Middle frontal gyrus (tissue), 1 donor: ENCODE results near the gene UGT1A4.

Experiments
- DNase-seq: peaks from one replicate; pipeline ENCODE4 v3.0.0-alpha.2; 2015; ENCODE audit warnings: low spot score; ENCODE audit errors: extremely low spot score

The UGT1A4 gene

DNA sequence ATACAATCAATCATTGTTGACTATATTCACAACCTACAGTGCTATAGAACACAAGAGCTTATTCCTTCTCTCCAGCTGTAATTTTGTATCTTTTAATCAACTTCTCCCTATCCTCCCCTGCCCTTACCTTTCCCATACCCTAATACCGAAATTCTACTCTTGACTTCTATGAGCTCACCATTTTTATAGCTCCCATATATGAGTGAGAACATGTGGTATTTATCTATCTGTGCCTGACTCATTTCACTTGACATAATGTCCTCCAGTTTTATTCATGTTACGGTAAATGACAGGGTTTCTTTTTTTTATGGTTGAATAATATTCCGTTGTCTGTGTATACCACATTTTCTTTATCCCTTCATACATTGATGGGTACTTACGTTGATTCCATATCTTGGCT, 62.2 kb downstream of the UGT1A4 start:
- no peak for DNase-seq

DNA sequence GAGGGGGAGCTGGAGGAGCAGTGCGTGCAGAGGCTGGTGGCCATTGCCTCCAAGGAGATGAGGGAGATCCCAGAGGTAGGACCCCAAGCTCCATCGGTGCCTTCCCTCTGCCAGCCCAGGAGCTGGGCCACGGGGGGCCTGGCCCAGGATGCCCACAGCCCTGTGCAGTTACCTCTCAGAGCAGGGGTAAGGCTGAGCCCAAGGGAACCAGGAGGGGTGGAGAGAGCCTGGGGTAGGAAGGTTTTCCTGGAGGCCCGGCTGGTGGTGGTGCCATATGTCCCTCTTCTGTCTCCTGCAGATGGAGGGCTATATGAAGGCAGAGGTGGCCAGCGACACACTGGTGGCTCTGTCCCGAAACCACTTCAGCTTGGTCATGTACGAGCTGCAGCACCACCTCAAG, 71.0 kb downstream of the UGT1A4 start:
- no peak for DNase-seq

DNA sequence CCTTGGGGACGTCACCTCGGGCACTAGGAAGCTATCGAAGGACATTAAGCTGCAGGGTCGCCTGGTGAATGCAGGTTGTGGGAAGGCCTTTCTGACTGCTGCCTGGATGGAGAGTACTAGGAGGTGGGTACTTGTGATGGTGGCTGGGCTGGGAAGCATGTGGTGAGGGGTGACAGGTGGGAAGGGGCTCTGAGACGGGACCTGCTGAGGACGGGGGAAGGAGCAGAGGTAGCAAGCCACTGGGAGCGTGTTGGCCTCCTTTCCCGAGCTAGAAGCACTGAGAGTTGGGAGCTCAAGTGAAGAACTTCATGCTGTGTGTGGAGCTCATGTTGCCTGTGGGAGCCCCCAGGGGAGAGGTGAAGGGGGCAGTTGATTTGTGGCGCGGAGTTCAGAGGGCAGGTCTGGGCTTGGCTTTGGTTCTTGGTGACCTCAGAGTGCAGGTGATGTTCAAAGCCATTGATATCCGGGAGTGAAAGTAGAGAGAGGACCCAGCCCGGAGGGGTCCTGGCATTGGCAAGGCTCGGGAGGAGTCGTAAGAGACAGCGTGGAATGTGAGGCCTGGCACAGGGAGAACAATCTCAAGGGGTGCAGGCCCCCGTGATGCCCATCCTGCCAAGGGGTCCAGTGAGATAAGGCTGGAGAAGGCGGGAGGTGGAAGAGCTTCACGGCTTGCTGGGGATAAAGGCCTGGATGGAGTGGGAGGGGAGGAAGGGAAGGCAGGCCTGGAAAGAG, 72.8 kb downstream of the UGT1A4 start:
- no peak for DNase-seq

DNA sequence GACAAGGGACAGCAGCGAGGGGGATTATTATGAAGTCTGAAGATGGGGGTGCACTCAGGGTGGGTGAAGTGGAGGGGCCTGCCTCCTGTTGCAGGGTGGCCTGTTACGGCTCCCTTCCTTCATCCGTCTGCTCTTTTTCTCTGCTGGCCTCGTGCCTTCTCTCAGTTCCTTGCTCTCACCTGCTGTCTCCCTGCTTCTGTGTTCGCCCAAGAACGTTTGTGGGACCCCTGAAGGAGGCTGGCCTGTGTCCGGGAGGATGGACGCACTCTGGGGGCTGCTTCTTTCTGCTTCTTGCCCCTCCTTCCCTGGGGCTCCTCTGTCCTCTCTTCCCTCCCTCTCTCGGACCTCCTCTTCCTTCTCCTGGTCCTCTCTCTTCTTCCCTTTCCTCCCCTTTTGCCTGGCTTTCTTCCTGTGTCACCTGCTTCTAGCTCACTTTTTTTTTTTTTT, 73.4 kb downstream of the UGT1A4 start:
- no peak for DNase-seq

DNA sequence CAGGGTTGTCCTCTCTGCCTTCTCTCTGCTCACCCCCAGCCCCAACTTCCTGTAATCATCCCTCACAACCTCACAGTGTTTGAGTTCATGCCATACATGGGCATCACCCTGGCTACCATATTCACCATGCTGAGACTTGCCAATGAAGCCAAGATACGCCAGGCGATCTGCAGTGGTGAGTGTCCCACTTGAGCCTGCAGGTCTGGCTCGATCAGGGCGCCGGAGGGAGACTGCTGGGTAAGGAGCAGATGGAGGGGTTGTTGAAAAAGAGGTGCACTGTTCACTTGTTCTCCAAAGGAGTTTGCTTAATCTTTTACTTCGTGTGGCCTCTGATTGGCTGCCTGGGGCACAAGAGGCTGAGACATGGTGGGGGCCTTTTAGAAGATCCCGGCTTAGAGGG, 74.2 kb downstream of the UGT1A4 start:
- no peak for DNase-seq

DNA sequence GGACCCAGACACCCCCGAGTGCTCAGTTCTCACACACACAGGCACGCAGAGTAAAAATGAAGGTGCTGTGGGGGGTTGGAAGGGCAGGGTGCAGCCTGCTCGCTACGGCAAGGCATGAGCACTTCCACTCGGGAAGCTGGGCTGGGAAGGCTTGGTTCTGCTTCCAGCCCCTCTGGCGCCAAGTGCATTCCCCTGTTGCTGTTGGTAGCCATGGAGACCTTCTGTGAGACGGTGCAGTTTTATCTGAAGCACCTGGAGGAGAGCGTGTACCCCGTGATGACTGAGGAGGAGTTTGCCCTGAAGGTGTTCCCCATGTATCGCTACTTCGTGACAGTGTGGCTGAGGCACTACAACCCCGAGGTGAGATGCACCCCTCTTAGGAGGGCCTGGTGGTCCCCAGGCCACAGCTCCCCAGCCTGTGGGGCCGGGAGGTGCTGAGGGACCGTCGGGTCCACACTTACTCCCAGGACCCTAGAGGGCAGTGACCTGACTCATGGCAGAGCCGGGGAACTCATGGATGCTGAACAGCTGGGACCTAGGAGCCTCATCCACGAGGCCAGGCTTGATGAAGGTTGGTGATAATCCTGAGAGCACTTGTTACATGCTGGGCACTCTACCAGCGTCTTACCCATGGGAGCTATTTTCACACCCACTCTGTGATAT, 75.1 kb downstream of the UGT1A4 start:
- DNase-seq: no peak

DNA sequence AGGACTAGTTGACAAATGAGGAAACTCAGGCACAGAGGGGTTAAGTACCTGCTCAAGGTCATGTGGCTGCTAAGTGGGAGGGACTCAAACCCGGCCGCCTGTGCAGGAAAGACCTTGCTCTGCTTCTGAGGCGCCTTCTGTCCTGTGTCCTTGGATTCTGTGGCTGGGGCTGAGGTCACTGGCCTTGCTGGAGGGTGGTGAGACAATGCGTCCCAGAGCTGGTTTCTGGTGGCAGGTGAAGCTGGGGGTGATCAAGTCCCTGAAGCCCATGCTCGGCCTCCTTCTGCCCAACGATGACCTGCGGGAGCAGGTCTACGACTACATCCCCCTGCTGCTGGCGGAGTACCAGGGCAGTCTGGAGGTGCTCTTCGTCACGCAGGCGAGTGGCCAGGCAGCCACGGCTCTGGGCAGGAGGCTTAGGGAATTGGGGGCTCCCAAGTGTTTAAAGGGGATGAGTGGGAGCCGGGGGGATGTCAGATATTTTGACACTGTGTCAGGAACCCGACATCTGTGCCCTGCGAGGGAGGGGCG, 75.7 kb downstream of the UGT1A4 start:
- no peak for DNase-seq

DNA sequence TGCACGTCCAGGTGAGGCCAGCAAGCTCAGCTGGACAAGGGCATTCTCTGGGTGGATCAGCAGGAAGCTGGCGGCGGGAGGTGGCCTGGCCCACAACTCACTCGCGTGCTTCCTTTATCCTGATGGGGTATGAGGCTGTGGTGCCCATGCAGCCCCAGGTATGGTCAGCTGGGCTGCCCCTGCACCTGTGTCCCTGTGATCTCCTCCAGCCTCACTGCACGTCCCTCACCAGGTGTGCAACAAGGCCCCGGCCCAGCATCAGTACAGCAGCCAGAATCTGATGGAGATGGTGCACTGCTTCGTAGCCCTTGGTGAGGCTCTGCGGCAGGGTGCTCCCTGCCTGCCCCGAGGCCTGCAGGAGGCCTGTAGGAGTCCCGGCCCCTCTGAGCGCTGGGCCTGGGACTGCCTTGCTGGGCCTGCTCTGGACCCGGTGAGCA, 77.2 kb downstream of the UGT1A4 start:
- DNase-seq: no peak

DNA sequence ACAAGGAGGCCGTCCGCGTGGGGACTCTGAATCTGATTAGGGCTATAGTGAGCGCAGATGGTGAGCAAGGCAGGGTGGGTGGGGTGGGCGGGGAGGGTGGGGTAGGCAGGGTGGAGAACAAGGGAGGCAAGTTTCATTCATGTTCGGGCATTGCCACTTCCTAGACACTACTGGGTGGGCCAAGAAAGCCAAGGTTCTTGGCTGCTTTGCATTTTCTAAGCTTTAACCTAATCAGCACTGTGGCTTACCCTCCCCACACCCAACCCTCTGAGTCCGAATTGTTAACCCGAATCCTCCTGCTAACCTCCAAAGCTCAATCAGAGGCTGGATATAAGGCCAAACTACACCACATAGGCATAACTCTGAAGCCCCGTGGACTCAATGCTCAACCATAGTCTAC, 77.7 kb downstream of the UGT1A4 start:
- DNase-seq: no peak

DNA sequence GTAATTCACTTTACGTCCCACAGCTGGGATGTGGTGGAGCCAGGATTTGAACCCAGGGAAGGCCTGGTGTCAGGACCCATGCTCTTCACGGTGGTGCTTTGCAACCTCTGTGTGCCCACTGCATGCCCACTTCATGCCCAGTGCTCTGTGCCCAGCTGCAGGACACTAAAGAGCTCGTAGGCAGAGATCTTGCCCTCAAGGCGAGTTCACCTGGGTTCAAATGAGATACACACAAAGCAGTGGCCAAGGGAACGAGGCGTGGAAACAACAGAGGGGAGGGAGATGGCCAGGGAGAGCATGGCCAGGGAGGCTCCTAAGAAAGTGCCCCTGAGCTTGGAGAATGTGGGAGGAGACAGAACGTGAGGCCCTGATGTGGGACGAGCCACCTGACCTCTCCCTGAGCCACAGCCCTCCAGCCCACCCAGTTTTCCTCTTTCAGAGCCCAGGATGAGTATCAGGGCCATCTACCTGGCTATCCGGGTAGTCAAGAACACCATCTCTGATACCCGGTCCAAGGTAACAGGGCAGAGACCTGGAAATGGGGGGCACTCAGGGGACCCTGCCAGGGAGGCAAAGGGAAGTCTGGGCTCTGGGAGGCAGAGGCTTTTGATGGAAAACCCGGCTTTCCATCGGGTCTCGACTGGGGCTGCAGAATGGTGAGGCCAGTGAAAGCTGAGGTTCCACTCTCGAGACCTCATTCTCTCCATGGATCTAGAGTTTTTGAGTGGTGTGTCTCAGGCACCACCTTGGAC, 80.0 kb downstream of the UGT1A4 start:
- no peak for DNase-seq

DNA sequence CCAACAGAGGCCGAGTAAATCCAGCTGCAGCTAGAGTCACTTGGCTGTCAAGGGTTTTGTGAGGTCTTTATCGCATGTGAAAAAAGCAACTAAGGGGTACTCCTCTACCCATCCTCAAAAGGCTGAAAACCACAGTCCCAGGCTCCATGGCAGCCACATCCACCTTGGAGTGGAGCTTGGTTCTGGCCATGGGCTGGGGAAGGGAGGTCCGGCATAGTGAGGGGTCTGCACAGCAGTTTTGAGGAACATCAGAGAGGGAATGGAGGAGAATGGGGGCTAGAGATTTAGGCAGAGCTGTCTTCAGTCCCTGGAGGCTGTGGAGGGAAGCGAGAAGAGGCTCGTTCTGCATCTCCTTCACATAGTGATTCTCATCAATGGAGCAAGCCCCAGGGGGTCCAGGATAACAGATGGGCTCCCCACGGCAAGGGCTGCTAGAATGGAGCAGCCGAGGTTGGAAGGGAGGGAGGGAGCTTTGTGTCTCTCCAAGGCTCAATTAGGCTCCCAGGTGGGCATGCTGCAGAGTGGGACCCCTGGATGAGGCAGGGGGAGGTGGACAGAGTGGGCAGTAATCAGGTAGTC, 80.6 kb downstream of the UGT1A4 start:
- no peak for DNase-seq

DNA sequence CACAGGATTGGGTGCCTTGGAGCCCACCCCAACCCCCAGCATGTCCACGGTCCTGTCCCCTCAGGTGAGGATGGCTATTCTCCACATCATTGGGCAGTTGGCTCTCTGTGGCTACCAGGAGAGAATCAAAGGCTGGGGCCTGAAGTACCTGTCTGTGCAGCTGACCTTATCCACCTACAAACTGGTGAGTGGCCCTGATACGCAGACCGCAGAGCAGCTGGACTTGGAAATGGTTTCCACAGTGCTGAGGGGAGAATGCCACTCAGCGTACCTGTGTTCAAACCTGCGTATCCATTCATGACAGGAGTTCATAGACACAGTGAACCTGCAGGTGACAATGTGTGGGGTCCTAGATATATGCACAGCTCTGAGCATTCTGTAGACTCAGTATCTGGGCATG, 81.2 kb downstream of the UGT1A4 start:
- DNase-seq: no peak

DNA sequence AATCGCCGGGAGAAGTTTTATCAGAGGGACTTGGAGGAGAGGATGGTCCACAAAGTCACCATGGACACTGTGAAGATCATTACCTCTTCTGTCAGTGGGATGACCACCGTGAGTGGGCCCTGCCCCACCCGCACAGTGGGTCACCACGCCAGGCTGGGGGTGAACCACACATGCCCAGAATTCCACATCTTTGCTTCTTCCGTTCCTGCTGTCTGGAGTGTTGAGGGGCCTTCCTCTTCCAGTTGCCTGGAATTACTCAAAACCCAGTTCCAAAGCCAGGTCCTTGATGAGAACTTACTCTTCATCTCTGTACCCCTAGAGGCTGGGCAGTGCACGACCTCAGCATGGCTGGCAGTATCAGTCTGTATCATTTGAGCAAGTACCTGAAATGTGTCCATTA, 81.7 kb downstream of the UGT1A4 start:
- no peak for DNase-seq

DNA sequence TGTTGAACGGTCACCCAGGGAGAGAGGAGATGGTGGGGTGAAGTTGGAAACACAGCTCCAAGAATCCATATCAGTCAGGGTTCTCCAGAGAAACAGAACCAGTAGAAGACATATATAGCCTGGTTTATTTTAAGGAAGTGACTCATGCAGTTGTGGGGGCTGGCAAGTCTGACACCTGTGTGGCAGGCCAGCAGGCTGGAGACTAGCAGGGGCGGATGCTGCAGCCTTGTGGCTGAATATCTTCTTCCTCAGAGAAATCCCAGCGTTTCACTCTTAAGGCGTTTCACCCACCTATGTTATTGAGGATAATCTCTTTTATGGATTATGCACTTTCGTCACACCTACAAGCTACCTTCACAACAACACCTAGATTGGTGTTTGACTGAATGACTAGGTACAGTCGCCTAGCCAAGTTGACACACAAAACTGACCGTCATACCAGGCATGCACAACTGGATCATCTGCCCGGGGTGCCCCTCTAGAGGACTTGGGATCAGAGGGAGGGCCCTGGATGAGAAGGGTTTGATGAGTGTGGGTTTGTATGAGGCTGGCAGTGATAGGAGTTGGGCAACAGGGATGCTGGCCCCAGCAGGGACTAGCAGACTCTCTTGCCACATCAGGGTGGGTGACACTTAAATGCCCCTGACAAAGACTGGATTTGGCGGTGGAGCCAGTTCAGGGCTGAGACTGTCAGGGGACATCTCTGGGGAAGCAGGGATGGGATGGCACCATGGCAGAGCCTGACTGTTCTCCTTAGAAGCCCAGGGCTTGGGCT, 83.0 kb downstream of the UGT1A4 start:
- DNase-seq: peak; percentile 20

DNA sequence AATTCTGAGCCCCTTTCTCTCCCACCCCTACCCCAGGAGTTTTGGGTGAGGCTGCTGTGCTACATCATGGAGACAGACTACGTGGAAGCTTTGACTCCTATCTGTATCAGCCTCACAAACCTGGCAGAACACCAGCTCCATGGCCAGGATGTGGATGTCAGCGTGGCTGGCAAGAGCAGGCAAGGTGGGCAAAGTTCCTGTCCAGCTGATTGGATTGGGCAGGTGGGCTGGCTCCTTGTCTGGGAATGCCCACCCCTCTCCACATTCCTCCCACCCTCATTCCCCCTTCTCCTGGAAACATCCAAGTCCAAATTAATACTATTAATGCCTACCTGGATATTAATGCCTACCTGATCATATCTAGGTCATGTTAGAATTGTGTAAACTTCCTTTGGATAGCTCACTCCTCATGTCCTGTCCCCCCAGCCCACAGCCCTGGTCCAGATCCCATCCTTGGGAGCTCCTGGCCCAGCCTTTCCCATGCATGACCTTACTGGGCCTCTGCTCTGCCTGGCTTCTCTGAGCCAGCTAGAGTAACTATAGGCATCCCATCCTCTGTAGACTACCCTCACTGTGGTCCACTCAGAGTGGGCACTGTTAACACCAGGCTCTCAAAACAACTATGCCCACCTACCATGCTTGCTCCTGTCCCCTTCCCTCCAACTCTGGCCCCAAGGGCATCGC, 83.7 kb downstream of the UGT1A4 start:
- no peak for DNase-seq

DNA sequence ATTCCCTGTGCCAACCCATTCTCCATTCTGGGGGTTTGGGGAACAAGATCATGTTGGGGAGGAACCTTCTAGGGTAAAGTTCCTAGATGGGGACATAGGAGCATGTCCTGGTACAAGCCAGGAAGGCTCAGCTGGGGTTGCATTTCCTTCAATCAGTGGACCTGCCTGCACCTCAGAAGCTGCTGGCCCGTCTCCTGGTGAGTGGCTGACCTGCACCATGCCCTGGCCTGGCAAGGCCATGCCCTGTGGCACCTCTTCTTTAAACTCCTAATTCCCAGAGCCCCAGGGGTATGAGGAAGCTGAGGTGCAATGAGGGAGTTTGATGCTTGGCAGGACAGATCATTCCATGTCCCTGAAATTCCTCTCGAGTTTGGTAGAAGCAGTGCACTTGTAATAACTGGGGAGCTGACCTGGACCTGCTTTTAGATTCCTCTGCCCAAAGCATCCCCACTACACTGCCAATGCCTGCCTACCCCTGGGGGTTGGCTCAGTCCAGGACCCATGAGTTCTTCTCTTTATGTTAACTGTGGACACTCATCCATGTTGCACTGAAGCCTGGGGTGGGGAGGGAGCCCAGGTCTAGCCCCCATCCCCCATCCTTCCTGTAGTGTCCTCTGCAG, 84.9 kb downstream of the UGT1A4 start:
- DNase-seq: no peak

DNA sequence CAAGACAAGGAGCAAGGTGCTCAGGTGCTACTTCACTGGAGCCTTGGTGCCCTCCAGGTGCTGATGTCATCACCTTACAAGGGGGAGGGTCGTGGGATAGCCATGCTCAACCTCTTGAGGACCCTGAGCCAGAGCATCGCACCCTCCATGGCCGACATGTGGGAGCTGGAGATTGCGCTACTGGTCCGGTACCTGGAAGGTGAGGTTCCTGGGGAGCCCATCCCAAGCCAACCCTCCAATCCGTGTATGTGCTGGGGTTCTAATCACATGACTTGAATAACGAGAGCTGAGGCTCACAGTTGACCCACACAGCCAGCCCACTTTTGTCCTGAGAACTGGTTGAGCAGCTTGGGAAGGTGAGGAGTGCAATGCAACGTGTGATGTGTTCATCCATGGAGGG, 85.5 kb downstream of the UGT1A4 start:
- no peak for DNase-seq

DNA sequence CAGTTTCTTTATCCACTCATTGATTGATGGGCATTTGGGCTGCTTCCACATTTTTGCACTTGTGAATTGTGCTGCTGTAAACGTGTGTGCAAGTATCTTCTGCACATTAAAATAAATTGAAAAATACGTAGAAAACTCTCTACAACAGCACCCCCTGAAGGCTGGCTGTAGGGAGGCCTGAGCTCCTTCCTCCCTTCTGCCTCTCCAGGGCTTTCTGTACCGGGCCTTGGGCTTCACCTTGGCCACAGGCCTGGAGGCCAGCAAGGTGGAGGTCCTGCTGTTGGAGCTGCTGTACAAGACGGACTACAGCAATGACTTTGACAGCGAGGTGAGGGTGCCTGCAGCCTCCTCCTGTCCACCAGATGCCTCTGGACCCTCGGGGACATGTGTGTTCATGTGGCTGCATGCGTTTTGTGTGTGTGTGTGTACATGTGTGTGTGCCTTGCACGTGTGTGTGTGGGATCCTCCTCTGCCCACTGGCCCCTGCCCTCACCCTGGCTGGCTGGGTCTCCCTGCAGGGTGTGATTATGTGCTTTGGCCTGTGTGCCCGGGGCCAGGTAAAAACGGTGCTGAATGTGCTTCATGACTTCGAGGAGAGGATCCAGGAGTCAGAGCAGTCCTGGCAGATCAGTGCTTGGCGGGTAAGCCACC, 88.8 kb downstream of the UGT1A4 start:
- no peak for DNase-seq
